Measurements from ENCODE around the gene TOMM5.
"Not testable (repeated sequence)": the region's sequence is repeated elsewhere in the genome, so short reads cannot be mapped to it uniquely, and the experiment has no call there.

TOMM5 gene

DNA sequence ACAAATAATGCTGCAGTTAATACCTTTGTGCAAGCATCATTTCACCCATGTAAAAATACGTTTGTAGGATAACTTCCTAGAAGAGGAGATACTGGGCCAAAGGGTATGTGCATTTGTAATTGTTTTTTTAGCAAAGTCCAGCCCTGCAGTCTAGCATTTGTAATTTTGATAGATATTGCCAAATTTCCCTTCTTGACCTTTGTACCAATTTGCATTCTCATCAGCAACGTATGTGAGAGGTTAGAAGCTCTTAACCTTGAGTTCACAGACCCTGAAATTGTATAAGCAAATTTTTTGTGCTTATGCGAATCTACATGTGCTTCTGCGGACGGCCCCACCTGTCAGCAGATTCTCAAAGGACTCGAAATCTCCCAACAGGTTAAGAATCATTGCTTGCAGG lies 18.6 kb upstream of the TOMM5 start:
- no peak for DNase-seq

DNA sequence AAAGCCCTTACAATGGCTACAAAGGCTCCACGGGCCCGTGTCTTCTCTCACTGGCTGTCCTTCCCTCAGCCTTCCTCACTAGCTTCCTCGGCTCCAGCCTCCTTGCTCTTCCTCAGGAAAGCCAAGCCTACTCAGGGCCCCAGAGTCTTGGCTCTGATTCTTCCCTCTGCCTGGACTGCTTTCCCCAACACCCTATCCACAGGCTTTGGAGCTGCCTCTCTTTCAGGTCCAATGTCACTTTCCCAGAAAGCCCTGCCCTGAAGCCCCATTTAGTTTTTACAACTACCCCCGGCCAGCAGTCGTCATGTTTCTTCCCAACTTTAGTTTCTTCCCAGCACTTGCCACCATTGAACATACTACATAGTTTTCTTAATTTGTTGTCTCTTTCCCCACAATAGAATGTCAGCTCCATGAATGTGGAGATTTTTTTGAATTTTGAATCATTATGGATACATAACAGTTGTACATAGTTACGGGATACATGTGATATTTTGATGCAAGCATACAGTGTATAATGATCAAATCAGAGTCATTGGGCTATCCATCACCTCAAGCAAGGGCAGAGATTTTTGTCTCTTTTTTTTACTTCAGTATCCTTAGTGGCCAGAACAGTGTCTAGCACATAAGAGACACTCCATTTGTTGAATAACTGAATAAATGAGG lies 17.5 kb upstream of the TOMM5 start:
- DNase-seq: no peak

GRCh38 chr9:37608250-37608649 lies 15.9 kb upstream of the TOMM5 start:
- no peak for DNase-seq

DNA sequence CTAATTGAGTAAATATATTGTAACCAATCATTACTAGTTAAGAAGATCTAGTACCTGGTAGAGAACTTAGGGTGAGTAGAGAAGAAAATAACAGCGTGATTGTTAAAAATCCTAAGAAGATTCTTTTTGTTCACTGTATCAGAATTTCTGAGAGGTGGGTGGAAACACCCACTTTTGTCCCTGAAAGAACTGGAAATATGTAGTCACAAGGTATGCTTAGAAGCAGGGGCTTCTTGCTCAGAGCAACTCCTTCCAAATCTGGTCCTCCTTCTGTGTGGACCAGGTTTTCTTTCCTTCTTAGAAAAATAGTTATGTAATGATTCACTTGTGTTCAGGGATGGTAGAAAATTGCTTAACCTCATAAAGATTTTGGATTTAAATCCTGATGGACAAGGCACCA lies 11.9 kb upstream of the TOMM5 start:
- DNase-seq: no peak

DNA sequence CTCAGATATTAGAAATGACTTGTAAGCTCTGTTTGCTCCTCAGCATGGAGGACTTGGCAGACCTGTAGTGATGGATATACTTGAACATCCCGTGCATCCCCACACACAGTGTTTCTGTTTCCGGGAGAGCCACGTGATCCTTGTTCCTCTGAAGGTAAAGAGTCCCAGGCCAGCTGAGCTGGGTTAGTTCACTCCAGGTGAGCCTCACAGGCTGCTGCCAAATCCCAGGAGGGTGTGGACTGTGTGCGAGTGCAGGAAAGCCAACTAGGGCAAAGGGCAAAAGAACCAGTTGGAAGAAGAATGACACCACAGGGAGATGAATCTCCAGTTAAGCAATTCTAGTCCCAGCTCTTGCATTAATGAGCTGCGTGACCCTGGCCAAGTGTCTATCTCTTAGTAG lies 10.4 kb upstream of the TOMM5 start:
- no peak for DNase-seq

- not testable (repeated sequence) for DNase-seq
Observed at GRCh38 chr9:37602061-37602460, 9.7 kb upstream of the TOMM5 start.

- no peak for DNase-seq
Observed at GRCh38 chr9:37596504-37596903, 4.1 kb upstream of the TOMM5 start.

DNA sequence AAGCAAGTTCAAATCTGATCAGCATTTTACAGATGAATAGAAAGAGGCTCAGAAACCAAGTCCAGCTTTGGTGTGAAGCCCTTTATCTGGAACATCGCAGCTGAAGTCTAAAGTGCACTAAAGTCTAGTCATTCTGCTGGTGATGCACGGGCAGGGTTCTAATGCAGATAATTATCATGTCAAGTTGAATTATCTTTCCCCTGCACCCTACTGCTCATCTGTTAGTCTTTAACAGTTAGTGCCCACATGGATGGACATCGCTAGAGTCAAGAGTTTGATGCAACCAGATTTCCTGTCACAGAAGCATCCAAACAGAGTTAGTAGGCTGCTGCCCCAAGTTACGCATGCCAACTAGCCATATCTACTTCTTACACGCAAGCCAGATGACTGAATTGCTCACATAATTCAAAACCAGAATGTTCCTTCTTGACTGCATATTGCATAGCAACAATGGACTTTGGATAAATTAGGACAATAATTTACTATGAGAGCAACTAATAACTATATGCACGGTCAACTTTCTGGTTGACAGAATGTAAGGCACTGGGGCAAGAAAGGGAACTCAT lies 1.6 kb upstream of the TOMM5 start:
- no peak for DNase-seq

DNA sequence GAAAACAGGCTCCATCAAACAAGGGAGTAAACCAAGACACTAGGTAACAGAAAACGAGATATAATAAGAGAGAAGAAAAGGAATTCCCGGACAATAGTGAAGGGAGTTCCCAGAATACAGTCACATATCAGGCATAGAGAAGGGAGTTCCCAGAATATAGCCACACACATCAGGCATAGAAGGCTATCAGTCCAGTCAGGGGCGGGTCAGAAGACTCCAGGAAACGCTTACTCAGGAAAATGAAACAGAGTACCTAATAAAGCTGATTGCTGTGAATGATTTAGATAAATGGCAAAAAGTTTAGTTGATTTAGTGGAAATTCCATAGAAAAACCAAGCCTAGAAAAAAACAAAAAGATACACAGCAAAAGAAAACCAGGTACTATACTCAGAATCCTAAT lies 4.9 kb downstream of the TOMM5 start:
- no peak for DNase-seq

DNA sequence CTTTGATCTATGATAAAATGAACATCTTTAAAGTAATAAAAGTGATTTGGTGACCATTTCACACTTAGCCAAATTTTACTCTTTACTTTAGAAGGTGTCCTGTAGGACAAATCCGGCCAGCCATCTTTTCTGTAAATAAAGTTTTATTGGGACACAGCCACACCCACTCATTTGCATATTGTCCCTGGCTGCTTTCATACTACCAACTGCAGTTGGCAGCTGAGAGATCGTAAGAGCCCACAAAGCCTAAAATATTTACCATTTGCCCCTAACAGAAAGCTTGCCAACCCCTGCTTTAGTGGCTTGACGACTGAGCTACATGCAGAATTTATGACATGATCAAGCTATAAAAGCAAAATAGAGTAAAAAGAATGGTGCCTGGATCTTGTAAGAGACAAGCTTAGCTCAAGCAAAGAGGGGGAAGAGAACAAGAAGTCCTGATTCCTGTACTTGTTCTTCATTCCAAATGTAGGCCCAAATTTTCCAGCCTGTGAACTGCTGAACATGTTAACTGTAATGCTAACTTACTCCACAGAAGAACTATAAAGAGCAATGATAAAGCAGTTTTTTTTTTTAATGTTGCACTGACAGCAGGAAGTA lies 8.8 kb downstream of the TOMM5 start:
- DNase-seq: no peak

DNA sequence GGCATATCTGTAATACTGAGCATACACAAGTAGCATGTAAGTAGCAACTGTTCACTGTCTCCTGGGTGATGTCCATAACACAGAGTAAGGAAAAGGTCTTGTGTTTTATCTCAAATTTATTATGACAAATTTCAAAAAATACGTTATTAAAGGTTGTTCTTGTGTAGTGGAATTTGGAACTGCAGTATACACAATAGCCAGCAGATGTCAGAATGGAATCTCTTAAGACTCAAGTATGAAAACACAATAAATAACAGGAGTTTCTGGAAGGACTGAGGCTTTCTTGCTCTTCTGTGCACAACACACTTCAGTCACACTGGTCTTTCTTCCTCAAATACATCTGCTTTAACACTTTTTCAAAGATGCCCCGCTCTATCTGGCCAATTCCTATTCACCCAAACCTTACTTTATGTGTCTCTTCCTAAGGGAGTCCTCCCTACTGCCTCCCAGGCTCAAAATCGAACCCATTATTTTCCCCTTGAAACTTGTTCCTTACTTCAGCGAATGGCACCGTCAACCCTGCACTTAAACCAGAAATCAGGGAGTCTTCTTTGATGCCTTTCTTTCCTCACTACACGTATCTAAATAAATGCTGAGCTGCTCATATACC lies 9.7 kb downstream of the TOMM5 start:
- no peak for DNase-seq

DNA sequence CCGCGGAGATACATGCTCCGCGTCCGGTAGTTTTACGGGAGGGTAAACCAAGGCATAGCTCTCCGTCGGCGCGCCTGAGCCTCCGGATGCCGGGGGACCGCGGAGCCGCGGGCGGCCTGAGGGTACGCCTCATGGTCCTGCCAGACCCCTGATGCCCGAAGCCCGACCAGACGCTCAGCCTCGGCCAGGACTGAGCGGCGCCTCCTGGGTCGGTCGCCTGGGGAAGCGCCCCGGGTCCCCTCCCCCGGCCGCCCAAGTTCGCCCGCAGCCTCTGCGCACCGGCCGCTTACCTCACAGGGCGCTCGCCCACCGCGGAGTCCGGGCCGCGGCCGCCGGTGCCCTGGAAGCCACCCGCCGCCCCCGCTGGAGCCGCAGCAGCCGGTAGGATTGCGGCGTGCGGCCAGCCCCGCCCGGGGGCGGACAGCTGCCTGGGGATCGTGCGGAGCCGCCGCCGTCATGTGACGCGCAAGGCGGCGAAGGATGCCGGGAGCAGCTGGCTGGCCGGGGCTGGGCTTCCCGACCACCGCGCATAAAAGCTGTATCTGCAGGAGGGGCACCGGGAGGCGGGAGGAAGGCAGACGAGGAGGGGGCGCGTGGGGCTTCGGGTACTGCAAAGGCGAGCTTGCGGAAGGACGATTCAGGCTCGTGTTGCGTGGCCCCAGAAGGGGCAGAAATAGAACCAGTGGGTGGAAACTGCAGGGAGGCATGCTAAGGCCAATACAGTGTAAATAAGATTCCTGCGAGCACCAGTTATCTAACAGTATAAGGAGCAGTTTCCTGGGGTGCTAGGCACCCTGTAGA lies 16.3 kb downstream of the TOMM5 start, which contains the start of gene FBXO10:
FBXO10 (minus strand) TSS at position 460 of the 801 bp plus-strand sequence. CDS start 34,612 bp downstream, outside the sequence.
- no peak for DNase-seq

DNA sequence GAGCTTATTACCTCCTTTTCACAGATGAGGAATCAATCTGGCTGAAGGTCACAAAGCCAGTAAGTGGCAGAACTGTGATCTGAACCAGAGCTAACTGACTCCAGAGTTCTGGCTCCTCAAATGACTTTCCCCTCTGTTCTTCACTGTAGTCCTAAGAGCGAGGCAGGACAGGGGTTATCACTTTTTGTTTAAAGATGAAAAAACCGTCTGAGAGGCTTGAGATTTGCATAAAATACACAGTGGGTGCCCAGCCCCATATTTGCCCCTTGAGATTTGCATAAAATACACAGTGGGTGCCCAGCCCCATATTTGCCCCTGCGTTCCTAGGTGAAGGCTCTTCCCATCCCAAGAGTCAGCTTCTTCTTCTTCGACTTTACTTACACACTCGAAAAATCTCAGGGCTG lies 16.9 kb downstream of the TOMM5 start:
- no peak for DNase-seq

DNA sequence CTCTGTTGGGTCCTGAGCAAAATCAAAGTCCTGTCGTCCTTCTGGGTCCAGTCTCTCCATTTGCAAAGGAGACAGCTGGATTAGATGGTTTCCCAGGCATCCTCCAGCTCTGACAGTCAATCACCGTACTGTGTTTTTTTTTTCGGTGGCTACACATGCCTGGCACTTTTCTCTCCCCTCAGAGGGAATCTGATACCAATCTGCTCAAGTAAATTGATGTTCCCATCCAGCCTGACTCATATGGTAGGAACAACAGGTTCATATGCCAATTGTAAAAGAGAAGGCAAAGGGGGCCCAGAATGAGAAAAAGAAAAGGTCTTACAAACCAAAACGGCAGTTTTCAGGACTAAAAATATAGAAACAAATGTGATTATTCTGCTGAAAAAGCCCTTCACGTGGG lies 17.4 kb downstream of the TOMM5 start:
- no peak for DNase-seq

GRCh38 chr9:37574241-37574721 lies 18.1 kb downstream of the TOMM5 start:
- no peak for DNase-seq

GRCh38 chr9:37571282-37571681 lies 21.1 kb downstream of the TOMM5 start:
- DNase-seq: no peak

GRCh38 chr9:37566716-37567115 lies 25.7 kb downstream of the TOMM5 start:
- no peak for DNase-seq

DNA sequence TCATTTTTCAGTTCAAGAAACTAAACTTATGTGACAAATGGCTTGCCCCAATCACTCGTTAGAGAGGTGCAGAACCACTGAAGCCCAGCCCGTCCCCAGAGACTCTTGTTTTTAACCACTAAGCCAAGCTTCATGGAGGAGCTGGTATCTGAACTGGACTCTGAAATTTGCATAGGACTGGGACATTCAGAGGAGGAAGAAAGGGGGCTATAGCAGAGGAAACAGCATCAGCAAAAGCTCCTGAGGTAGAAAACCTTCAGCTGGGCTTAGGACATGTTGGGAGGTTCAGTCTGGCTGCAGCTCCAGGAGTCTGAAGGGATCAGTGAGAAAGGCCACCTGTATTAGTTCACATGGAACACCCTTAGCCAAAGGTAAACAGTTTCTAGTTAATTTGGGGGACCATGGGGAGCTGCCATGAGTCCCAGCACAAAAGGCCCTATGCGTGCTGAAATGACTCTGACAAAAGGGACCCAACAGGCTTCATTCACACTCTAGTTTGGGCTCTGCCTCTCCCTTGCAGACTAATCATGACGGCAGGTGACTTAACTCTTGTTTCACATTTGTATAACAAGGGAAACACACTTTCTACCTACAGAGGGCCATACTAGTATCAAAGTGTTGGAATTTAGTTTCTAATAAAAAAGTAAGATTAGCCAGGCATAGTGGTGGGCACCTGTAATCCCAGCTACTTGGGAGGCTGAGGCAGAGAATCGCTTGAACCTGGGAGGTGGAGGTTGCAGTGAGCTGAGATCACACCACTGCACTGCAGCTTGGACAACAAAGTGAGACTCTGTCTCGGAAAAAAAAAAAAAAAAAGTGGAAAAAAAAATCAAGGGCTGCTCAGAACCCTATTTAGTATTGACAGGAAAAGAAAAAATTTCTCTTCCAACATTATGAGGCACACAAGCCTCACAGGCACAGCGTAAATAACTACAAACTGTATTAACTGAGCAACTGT lies 26.5 kb downstream of the TOMM5 start:
- no peak for DNase-seq

DNA sequence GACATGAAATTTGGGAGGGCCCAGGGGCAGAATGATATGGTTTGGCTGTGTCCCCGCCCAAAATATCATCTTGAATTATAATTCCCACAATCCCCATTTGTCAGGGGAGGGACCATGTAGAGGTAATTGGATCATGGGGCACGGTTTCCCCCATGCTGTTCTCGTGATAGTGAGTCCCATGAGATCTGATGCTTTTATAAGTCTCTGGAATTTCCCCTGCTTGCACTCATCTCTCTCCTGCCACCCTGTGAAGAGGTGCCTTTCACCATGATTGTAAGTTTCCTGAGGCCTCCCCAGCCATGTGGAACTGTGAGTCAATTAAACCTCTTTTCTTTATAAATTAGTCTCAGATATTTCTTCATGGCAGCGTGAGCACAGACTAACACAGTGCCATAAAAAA lies 27.5 kb downstream of the TOMM5 start:
- DNase-seq: no peak

GRCh38 chr9:37563806-37564513 lies 28.4 kb downstream of the TOMM5 start:
- DNase-seq: no peak

- no peak for DNase-seq
Observed at GRCh38 chr9:37562826-37563225, 29.6 kb downstream of the TOMM5 start.
